G401 (cell line): ENCODE results near the gene MTG2. TPM values are rescaled to one million over a fixed set of nuclear protein-coding genes. Genes with fewer than 3 reads are reported as not detected.
A peak's percentile ranks its signal among the peaks of the same experiment; 100 is the strongest.

Experiments used
- DNase-seq: peaks from one replicate; pipeline ENCODE4 v3.0.0-alpha.2; 2015; ENCODE audit warnings: low spot score
- in situ Hi-C: cut with HindIII; loops from 2 replicates; pipeline ENCODE4 v1.10.0; 2016; ENCODE audit warnings: low sequenced_read_pairs, mixed read lengths
- total RNA-seq: library from RNA; depleted of rRNA; stranded (reverse); fragments of >200 nt; shearing (Covaris generic); gene quantifications from 2 replicates; pipeline ENCODE4 v1.2.3, GENCODE V29; 2014

MTG2 gene
- total RNA-seq, 1 experiment from 2014 or later: 30.6 TPM

DNA sequence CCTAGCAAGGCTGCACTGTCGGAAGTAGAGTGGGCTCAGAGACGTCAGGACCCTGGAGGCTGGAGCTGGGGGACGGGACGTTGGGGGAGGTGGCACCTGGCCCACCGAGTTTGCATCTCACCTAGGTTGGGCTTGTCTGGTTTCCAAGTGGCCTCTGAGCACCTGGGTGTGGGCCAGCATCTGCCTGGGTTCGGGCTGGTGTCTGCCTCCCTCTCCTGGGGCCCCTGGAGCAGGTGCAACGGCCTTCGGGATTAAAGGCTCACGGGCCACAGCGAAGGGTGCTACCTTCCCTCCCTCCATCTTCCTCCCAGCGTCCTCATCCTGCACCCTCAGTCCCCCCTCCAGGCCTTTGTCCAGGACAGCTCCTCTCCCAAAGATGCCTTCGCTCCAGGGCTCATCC is 31.2 kb downstream of the MTG2 start:
- in situ Hi-C loops: no loop called here
- no peak for DNase-seq

DNA sequence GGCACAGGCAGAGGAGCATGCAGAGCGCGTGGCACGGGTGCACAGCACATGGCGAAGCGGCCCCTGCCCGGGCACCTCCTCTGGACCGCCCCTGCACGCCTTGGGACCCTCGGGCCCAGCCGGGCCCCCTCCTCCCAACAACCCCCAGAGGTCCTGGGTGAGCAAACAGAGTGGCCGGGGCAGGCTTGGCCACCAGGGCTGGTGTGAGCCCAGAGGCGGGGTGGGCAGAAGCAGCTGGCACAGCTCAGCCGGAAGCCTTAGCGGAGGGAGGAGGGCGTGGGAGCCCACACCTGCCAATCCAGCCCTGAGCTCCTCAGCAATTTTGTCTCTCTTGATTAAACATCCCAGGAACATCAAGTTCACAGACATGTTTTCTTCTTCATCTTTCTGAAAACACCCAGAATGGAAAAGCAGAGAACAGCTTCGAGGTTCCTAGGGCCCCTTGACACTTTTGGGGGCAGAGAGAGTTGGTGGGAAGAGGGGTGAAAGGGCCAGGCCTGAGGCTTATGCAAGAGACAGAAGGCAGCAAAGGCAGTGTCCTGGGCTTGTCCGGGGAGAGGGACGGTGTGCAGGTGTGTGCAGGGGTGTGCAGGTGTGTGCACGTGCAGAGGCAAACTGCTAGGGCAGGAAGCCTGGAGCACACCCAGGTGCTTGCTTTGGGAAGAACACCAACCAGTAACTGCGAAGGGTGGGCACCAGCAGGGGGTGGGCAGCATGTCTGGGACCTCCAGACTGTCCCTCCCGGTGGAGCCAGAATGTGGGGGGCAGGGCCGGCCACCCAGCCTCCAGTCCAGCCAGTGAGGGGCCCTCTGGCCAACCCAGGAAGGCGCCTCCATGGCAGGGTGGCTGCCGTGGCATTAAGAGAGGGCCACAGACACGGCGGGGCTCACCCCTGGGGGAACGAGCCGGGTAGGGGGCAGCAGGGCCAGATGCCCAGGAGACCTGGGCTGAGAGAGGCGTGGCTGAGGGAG is 32.5 kb downstream of the MTG2 start:
- in situ Hi-C loops: no loop called here

DNA sequence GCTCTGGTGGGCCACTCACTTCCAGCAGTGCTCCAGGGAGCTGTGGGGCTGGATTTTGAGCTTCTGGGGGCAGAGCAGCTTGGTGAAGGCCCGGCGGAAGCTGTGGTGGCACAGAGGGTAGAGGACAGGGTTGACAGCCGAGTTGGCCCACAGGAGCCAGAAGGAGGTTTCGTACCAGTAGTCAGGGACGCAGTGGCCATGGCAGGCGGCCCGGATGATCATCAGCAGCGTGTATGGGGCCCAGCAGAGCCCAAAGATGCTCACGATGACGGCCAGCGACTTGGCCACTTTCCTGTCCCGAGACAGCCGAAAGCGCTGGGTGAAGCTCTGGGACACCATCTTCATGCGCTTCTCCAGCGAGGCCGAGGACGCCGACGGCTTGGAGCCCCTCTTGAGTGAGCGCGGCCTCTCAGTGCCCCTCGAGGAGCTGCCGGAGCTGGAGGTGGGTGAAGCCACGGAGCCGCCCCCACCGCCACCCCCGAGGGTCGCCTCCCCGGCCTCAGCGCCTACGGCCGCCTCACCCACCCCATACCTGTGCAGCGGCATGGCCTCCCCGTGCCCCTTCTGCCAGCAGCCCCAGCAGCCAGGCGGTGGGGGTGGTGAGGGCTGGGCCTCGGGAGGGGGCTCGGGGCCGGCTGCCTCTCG is 33.3 kb downstream of the MTG2 start:
- no peak for DNase-seq
- in situ Hi-C loops: no loop called here

More for the DNA sequence above, 32.5 kb downstream of the MTG2 start:
- DNase-seq: no peak

DNA sequence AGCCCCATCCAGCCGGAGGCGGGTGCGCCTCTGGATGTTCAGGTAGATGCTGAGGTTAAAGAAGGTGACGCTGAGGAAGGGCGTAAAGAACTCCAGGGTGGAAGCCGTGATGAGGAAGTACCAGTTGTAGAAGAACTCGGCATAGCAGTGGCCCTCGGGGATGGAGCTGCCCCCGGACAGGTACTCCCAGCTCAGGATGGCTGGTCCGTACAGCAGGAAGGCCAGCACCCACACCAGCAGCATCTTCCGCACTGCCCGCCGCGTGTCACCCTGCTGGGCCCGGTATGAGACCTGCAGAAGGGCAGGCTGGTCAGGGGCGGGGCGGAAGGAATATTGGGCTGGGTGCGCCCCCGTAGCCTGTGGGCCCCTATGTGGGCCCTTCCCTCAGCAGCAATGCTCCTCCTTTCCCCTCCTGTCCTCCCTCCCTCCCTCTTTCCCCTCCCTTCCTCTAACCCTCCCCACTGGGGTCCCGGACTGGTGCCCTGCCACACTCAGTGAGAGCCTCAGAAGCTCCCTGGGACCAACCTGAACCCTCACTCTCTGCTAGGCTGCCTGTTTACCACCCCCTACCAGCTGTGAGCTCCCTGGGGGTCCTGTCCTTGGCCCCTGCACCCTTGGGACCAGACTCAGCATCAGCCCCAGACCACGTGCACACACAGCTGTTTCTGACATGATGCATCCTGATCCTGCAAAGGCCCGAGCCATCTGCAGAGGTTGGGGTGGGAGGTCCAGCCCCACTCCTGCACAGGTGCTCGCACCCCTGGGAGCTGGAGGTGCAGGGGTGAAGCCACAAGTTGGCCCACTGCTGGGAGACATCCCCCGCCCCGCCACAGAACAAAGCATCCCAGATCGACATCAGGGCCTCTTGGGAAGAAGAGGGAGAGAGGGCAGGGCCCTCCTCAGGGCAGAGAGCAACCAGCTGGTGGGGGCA is 34.1 kb downstream of the MTG2 start:
- in situ Hi-C loops: no loop called here
- DNase-seq: no peak

DNA sequence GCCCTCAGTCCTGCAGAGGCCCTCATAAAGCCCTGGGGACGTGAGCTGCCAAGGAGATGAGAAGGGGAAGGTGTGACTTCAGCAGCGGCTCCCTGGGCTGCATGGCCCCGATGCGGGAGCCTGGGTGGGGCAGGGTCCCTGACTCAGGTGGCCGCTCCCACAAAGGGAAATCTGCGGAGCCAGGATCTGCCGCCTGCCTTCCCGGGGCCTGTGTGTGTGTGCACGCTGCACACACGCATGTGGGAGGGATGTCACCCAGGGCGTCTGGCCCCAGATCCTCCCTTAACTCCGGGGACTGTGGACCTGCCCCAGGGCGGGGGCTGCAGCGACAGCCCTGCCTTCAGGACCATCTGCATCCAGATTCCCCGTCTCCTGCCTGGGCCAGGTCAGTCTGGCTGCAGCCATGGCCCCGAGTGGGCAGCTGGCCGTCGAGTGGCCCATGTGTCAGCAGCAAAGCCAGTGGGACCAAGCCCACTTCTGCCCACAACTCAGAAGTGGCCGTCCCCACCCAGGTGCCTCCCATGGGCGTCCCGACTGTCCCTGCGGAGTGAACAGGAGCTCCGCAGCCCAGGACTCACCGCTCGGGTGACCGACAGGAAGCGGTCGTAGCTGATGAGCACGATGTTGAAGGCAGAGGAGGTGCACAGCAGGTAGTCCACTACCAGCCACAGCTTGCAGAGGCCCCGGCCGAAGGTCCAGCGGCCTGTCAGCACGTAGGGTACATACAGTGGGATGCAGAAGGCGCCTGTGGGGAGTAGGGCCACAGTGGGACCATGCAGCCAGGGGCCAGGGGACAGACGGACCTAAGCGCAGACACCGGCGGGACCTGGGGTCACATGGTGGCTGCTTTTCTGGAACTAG is 35.3 kb downstream of the MTG2 start:
- no peak for DNase-seq
- in situ Hi-C loops: no loop called here

DNA sequence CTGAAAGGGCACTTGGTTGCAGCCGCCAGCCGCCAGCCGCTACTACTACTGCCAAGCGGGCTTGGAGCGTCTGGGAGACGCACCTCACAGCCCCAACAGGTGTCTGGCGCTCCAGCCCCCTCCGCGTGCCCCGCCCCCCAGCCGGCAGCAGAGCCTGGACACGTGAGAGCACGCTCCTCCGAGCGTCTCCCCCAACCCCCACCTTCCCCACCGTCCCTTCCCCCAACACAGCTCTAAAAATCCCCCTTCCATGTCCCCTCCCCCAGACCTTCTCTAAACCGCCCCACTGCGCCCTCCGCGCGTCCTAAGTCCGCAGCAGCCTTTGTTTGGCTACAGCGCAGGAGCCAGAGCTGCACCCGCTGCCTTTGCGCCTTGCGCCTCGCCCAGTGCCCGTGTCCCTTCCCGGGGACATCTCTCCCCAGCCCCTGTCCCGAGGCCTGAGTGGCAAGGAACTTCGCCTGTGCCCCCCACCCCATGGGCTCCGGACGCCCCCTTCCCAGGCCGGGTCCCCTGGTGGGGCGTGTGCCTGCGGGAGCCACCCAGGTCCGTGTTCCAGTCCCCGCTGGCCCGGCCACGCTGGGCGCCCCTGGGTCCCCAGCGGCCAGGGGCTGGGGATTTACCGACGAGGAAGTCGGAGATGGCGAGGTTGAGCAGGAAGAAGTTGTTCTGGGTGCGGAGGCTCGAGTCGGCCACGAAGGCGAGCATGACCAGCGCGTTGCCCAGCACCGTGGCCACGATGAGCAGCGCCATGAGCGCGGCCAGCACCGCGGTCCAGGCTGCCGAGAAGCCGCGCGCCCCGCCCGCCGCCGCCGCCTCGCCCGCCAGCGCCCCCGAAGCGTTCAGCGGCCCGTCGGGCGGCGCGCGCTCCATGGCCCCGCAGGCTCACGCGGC is 36.5 kb downstream of the MTG2 start:
- in situ Hi-C loops: no loop called here
- no peak for DNase-seq

DNA sequence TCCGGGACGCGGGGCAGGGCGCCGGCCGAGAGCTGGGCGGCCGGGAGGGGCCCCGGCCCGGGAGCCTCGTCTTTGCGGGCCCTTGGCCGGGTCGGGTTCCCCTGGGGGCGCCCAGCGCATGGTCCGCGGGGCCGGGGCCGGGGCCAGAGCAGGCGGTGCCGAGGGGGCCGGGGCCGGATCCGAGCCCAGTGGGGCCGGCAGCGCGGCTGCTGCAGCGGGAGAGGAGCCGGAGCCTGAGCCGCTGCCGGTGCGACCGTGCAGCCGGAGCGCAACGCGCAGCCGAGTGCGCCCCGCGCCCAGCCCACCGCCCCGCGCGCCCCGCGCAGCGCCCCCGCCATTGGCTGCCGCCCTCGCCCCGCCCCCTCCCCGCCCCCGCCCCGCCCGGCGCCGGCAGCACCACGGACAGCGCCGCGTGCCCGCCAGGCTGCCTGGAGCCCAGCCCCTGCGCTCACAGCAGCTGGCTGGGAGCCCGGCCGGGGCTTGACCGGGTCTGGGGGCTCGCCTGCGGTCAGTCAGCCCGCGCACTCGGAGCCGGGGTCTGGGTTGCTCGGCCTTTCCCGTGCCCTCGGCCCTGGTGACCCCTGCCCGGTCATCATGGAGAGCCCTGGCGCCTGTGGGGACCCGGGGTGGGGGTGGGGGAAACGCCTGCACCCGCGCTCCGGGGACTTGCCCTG is 37.3 kb downstream of the MTG2 start, which contains the start of gene HRH3:
Gene HRH3 (minus strand): TSS at position 287 of the 674 bp plus-strand sequence. CDS start 308 bp downstream, outside the sequence.
- in situ Hi-C loops: no loop called here
- DNase-seq: peak; percentile 37

DNA sequence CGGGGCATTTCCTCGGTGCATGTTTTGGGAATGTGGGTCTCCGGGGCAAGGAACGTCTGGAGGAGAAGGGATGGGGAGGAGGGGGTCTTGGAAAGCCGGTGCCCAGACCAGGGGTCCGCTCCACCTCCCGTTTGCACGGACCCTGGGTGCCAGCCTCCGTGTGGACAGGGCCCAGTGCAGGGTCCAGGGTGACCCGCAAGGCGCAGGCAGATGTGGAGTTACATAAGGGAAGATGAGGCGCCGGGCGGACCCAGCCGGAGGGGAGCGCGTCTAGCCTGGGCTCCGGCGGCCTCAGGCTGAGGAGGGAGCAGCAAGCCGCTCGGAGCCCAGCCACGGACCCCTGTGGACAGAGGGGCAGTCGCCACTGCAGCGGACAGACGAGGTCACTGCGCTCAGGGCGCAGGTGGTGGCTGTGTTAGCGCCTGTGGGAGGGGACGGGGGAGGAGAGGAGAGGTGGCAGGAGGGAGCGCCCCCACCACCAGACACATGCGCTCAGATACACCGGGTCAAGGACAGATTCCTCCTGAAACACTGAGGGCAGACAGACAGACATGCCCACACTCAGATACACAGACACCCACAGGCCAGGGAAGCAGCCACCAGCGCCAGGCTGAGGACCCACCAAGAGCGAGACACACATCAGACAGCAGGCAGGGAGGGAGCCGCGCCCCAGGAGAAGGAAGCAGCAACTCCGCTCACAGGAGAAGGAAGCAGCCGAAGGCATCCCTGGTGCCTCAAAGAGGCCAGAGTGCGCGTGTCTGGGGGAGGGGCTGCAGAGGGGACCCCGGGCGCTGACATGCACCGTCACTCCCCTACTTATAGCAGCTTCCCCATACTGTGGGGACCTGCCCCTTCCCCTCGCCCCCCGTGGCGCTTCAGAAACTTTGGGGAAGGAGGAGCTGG is 38.1 kb downstream of the MTG2 start:
- peak; percentile 45 for DNase-seq
- in situ Hi-C loops: no loop called here

DNA sequence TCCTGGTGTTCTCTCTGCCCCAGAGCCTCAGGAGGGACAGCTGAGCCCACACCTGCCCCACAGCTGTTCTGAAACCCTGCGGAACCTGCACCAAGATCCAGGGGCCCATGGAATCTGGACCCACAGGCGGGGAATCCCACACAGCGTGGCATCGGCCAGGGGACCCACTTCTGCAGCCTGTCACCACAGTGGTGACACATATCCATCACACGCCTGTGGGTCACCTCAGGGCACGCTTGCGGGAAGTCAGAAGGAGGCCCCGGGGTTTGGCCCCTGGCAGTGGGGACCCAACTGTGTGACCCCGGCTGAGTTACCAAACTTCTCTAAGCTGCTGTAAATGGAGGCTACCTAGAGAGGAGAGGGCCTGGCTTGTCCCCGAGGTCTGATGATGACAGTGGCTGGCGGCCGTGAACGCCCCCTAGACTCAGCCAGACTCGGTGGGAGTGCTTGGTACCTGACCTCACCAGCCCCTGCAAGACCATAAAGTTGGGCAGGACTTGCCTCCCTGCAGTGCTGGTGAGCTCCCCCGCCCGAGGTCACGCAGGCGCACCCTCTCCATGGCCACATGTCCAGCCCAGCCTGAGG is 39.5 kb downstream of the MTG2 start:
- in situ Hi-C loops: no loop called here
- no peak for DNase-seq

DNA sequence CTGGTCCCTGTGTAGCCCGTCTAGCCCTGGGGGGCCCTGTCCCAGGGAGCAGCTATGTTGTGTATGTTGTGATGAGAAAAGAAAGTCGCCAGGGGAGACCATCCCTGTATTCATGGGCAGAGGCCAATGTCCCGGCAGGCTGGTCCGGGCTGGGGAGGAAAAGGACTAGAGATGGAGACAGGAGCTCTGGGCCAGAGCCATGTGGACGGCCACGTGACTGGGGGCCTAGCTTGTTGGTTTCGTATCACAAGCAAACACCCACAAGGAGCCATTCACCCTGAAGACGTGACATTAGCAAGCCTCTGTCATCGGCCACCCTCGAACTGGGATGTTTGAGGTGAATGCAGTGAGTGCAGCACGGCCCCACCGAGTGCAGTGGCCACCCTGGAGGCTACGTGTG is 40.1 kb downstream of the MTG2 start:
- DNase-seq: no peak
- in situ Hi-C loops: no loop called here

DNA sequence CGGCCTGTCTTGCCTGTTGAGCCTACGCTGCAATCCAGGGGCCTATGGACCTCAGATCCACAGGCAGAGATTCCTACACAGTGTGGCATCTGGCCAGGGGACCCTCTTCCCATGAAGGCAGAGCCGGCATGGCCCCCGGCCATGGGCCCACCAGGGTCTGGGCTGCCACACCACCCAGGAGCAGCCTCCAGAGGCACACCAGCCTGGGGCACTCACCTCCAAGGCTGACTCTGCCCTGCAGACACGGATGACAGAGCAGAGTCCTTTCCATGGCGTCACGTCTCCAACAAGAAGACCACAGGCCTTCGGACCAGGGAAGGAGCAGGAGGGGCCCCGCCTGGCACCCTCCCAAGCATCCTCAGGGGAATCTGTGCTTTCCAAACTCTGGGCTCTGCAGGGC is 40.7 kb downstream of the MTG2 start:
- in situ Hi-C loops: no loop called here
- no peak for DNase-seq

DNA sequence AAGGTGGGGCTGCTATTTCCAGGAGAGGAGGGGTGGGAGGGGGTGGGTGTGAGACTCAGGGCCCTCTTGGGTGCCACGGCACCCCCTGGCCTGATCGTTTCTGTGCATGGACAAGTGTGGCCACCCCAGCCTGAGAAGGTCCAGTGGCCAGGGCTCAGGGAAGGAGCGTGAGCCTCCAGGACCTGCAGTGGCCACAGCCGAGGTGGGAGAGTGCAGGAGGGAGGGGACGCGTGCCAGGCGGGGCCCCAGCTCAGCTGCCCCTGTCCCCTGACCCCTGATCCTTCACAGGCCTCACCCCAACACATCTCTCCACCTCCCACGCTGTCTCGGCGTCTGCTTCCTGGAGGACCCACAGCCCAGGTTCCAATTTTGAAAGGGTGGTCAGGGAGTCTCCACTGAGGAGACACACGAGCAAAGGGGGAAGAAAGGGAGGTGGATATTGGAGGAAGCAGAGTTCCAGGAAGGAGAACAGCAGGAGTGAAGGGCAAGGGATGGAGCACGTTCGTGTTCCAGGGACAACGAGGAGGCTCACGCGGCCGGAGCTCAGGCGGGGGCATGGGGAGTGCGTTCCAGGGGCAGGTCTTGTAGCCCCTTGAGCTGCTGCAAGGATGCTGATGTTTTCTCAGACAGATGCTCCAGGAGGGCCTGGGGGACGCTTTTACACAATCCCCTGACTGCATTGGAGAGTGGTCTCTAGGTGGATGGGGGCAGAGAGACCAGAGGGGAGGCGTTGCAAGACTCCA is 41.5 kb downstream of the MTG2 start:
- in situ Hi-C loops: no loop called here
- DNase-seq: no peak

DNA sequence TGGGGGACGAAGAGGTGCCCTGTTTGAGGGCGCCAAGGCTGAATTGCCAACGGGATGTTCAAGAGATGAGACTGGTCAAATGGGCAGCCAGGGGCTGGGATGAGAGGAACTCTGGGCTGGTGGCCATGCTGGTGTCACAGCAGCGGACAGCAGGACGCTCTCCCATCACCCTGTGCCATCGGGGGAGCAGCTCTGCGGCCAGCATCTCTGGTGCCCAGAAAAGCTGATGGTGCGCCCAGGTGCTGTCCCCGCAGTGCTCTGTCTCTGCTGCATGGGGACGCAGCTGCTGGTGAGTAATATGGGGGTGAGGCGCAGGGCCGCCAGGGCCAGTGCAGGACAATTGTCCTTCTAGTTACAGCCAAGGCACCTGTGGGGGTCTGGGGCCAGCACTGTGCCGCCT is 42.2 kb downstream of the MTG2 start:
- in situ Hi-C loops: no loop called here
- DNase-seq: no peak

DNA sequence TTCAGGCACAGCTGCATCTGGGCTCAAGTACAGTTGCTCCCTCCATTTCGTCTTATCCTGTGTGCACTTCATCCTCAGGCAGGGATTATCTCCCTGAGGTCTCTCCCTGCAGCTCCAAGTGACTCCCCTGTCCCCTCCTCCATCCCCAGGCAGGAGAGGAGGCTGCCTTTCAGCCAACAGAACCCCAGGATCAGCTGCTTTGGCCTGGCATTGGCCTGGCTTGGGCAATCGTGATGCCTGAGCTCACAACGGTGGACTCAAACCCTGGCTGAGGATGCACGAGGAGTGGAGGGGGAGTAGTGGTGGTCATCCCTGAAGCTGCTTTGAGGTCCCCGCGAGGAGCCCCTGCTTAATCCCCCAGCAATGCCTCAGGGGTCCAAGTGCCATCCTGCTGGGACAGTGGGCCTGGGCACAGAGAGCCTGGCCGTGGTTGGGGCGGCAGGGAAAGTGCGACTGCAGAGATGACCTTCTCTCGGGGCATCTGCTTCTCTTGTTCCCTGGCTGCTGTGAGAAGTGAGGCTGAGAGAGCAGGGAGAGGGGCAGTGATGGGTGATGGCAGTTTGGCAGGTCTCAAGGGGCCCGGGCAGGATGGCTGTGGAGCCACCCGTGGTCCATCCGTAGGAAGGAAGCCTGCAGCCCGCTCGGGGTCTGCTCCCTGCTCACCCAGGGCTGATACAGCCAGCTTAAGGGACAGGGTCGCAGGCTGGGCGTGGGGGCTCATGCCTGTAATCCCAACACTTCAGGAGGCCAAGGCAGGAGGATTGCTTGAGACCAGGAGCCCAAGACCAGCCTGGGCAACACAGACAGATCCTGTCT is 43.2 kb downstream of the MTG2 start:
- no peak for DNase-seq
- in situ Hi-C loops: no loop called here
